SIG-M5 (cell line): ENCODE measurements around the gene FREM1.

Experiments
- DNase-seq: peaks from one replicate; lab custom pipeline; 2025; lab: John Stamatoyannopoulos, UW

The FREM1 gene

GRCh38 chr9:14766299-14766698 is 143.9 kb downstream of the FREM1 start:
- no peak for DNase-seq

DNA sequence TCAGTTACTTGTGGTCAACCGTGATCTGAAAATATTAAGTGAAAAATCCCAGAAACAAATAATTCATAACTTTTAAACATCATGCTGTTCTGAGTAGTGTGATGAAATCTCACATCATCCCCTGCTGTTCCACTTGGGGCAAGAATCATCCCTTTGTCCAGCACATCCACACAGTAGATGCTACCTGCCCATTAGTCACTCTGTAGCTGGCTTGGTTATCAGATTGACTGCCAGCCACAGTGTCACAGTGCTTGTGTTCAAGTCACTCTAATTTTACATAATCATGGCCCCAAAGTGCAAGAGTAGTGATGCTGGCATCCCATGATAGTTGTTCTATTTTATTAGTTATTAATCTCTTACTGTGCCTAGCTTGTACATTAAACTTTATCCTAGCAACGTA is 148.6 kb downstream of the FREM1 start:
- DNase-seq: no peak

- no peak for DNase-seq
Measured at GRCh38 chr9:14760060-14760459, 150.2 kb downstream of the FREM1 start.

- DNase-seq: no peak
Measured at GRCh38 chr9:14756291-14756690, 153.9 kb downstream of the FREM1 start.

DNA sequence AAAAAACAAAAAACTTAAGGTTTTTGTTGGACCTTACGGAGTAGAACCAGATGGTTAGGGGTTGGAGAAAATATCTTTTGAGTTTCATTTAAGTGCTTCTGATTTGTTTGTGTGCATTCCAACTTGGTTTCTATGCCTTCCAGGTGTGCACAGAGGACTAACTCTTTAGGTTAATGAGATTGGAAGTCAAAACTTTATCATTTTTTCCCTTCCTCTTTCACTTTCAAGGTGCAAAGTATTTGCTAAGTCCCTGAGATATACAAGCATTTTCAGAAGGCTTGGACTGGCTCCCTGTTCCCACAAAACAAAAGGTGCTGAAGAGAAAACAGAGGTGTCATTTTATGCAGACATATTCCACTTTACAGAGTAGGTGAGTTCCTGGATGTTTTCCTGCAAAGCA is 157.4 kb downstream of the FREM1 start:
- DNase-seq: no peak

DNA sequence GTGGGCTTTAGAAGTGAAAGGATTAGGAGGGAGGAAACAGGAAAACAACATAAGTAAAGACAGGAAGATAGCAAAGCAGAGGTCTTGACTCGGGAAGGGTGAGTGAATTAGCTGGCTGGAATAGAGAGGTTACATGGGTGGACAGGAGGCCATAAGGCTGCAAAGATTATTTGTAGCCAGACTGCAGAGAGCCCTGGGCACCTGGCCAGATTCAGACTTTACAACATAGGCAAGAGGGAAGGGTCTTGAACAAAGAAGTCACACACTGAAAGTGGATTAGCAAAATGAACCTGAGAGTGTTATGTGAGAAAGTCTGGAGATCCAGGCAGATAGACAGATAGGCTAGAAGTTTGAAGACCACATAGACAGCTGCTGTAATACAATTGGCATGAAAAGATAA is 158.0 kb downstream of the FREM1 start:
- no peak for DNase-seq

DNA sequence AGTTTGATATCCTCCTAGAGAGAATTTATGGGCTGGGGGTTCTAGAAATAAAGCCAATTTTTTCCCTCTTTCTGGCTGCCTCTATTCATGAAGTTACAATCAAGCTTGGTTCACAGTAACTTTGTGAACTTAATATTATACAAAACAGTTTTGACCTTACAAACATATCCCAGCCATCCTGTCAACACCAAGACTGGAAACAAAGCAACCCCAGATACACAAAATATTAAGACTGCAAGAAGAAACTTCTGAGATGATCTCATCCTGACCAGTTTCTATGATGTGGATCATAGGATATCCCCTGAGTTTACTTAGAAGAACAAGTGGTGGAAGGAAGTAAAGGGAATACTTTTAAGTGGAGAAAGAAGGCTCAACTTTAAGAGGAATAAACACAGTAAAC is 159.4 kb downstream of the FREM1 start:
- no peak for DNase-seq

GRCh38 chr9:14749741-14750211 is 160.5 kb downstream of the FREM1 start:
- DNase-seq: no peak

- DNase-seq: no peak
Measured at GRCh38 chr9:14748373-14748772, 161.9 kb downstream of the FREM1 start.

GRCh38 chr9:14747111-14747510 is 163.1 kb downstream of the FREM1 start:
- no peak for DNase-seq

- no peak for DNase-seq
Measured at GRCh38 chr9:14746626-14747025, 163.6 kb downstream of the FREM1 start.

DNA sequence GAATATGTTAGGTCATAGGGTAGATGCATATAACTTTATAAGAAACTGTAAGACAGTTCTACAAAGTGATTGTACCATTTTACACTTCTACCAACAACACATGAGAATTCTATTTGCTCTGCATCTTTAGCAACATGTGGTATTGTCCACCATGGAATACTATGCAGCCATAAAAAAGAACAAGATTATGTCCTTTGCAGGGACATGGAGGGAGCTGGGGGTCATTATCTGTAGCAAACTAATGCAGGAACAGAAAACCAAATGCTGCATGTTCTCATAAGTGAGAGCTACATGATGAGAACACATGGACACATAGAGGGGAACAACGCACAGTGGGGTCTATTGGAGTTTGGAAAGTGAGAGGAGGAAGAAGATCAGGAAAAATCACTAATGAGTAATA is 165.5 kb downstream of the FREM1 start:
- DNase-seq: no peak

- DNase-seq: no peak
Measured at GRCh38 chr9:14741369-14741768, 168.9 kb downstream of the FREM1 start.

- DNase-seq: no peak
Measured at GRCh38 chr9:14733133-14733532, 177.1 kb downstream of the FREM1 start.

DNA sequence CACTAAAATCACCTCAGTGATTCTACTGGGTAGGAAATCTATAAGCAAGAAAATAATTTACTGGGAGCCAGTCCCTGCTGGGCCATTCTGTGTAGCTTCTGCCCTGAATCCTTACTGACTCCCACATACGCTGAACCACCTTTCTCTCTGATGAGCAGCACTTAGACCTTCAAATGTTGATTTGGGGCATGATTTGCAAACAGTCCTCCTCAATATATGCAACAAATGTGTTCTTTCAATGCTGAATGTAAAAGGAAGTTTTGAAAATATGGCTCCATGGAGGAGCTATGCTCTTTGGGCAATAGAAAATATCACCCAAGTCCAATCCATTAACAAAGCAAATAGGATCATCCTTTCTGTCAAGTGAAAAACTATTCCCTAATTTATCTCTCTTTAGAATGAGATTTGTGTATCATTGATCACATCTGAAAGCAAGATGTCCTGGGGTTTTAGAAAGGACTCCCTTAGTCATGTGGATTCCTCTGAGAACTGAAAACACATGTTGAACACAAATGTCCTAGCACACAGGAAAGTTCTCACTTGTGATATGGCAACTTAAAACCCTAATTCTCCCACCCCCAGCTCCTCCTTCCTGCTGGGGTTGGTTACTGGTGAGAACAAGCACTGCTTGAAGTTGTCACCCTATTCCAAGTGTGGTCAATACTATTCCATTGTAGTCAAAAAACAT is 178.8 kb downstream of the FREM1 start:
- no peak for DNase-seq

GRCh38 chr9:14730461-14730898 is 179.7 kb downstream of the FREM1 start:
- no peak for DNase-seq

DNA sequence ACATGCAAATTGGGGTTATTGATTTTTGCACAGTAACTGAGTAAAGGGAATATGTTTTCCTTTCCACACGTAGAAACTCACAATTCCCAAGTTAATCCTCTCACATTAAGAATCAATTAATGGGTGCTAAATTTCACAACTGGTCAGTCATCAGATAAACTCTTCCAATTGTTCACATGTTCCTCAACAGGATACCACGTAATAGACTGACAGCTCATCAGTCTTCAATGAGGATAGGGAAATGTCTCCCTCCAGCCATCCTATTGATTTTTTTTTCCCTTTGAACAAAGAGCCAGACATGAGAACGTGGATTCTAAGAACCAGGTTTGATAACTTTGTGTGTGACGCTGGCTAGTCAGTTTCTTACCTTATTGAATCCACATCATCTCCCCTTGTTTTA is 186.9 kb downstream of the FREM1 start:
- no peak for DNase-seq

DNA sequence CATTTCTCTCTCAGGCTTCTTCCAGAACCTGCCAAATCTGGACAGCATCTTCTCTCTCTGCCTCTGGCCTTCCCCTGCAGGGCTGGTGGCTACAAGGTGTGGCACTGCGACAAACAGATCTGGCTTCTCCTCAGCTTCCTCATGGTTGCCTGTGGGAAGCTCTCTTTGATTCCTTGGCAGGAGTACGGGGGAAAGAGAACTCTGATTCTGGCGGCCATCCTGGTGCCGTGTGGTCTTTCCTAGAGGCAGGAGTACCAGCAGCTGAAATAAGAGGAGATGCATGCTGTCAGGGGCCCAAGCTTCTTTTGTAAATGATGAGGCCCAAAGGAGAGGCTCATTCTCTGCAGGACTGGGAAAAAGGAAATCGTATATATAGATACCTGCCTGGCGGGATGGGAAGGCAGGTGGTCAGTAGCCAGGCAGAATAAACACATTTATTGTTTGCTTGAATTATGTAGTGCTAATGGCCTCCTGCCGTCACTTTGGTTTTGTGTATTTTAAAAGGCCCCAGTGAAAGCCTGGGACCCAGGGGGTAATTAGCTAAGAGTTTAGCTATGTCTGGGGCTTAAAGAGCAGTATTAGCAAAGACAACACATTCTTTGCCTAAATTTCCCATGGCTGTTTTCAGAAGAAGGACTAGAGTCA is 187.7 kb downstream of the FREM1 start, which contains the start of gene CER1:
TSS of gene CER1 (minus strand) at position 343 of the 645 bp plus-strand sequence. CDS start at position 282, 61 bp downstream.
- no peak for DNase-seq

DNA sequence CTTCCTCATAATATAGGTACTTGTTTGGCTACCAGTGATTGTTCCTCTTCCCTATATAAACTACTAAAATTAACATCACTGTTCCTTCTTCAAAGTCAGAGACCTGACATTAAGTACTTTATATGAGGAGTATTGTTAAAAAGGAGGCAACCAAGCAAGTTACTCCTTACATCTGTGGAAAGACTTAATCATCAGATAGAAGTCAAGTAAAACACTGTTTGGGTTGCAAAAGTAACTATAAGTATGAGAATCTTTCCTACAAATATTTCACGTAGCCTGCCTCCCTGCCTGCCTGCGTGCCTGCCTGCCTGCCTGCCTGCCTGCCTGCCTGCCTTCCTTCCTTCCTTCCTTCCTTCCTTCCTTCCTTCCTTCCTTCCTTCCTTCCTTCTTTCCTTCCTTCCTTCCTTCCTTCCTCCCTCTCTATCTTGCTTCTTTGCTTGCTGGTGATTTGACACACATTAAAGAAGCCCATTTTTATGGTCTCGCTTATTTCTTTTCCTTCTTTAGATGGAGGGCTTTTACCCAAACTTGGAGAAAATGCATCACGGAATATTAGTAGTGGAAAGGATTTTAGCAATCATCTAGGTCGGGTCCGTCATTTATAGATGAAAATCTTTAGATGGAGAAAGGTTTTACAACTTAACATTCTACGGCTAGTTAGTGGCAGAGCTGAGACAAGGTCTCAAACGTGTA is 190.9 kb downstream of the FREM1 start:
- no peak for DNase-seq

DNA sequence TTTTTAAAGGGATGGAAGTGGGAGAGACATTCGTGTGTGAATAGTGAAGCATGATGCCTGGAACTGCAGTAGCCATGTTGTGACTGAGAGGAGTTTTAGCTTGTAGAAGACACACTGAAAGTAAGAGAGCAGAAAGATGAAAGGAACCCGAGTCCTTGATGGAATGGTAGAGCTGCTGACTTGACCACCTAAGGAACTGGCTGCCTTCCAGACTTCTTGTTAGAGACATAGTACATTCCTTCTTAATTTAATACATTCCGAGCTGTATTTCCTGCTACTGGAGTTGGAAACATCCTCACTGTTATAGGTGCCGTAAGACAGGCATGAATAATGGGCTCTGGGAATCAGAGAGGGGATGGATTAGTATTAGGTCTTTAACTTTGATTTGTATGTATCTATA is 195.1 kb downstream of the FREM1 start:
- no peak for DNase-seq

DNA sequence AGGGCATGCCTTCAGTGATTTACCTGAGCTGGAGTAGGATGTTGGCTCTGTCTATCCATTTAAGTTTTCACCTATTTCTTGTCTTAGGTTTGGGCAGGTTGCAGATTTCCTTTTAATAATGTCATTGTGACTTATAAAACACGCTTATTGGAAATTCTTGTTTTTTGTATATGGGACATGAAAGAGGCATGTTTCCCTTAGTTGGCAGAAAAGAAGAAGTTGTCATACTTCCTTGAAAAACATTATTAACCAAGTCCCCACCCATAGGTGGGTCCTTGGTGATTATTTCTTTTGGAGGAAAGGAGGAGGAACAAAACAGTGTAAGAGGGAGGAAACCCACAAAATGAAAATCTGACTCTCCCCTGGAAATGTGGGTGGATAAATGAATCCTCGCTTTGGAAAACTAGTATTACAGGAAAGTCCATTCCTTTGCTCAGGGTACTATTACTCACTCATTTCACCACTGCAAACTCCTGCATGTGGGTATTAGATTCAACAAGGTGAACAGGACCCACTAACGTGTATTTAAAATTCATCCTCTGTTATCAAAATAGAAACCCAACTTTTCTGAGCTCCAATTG is 197.0 kb downstream of the FREM1 start:
- no peak for DNase-seq

DNA sequence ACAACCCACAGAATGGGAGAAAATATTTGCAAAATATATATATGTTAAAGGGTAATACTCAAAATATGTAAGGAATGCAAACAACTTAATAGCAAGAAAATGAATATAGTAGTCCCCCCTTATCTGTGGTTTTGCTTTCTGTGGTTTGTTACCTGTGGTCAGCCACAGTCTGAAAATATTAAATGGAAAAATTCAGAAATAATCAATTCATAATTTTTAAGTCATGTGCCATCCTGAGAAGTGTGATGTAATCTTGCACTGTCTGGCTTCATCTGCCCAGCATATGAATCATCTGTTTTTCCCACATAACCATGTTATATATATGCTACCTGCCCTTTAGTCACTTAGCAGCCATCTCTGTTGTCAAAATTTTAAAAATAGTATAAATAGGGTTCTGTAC is 199.4 kb downstream of the FREM1 start:
- DNase-seq: no peak
